Kidney (tissue), 14 donors: ENCODE results near the gene MEX3B. TPM values are rescaled to one million over a fixed set of nuclear protein-coding genes. Genes with fewer than 3 reads are reported as not detected.

Experiments used
- DNase-seq, 5 donors: peaks; one replicate each; pipeline ENCODE4 v3.0.0-alpha.2; 2013 to 2020
- FAIRE-seq: peaks from 2 replicates; lab custom pipeline; 2012; peaks lifted over from hg19 to GRCh38; lab: Jason Lieb, UNC
- H3K27ac ChIP-seq, 2 donors: one replicate each; pipeline ENCODE4 v1.7.0; 2013; ENCODE audit warnings: low read depth in 2 of 2, low read length in 2 of 2, inconsistent platforms in 1 of 2
- H3K27me3 ChIP-seq: one replicate; pipeline ENCODE4 v1.7.1; 2013; ENCODE audit warnings: low read length, inconsistent platforms; ENCODE audit not compliant: control insufficient read depth, insufficient read depth
- H3K36me3 ChIP-seq, 3 donors: one replicate each; pipeline versions ENCODE4 v1.7.0 to v1.7.1; 2013; ENCODE audit warnings: low read length in 3 of 3, control low read depth in 1 of 3, inconsistent platforms in 1 of 3; ENCODE audit not compliant: insufficient read depth in 3 of 3, control insufficient read depth in 2 of 3
- H3K4me1 ChIP-seq, 3 donors: one replicate each; pipeline versions ENCODE4 v1.7.0 to v1.7.1; 2013; ENCODE audit warnings: low read length in 3 of 3, inconsistent platforms in 1 of 3, low read depth in 1 of 3; ENCODE audit not compliant: control insufficient read depth in 2 of 3, insufficient read depth in 2 of 3
- H3K4me3 ChIP-seq, 3 donors: one replicate each; pipeline versions ENCODE4 v1.7.0 to v1.8.1; 2013; ENCODE audit warnings: low read length in 3 of 3, control low read depth in 1 of 3, inconsistent platforms in 1 of 3
- H3K9ac ChIP-seq, 3 donors: one replicate each; pipeline versions ENCODE4 v1.7.0 to v1.7.1; 2013; ENCODE audit warnings: low read length in 3 of 3, control low read depth in 1 of 3, inconsistent platforms in 1 of 3
- H3K9me3 ChIP-seq, 3 donors: one replicate each; pipeline versions ENCODE4 v1.7.0 to v1.7.1; 2013; ENCODE audit warnings: low read length in 3 of 3, control low read depth in 1 of 3, inconsistent platforms in 1 of 3; ENCODE audit not compliant: control insufficient read depth in 2 of 3, insufficient read depth in 1 of 3
- CTCF ChIP-seq: IDR thresholded peaks from 3 replicates; pipeline ENCODE4 v1.5.1; 2012; ENCODE audit warnings: mild to moderate bottlenecking, moderate library complexity, borderline replicate concordance; ENCODE audit not compliant: insufficient read depth; ENCODE audit errors: extremely low read depth
- intact Hi-C: fragments of 100-400 bp; cut with DNase I; formaldehyde crosslinking; loops from one replicate; pipeline ENCODE4 v1.11.1; 2022
- polyA plus RNA-seq: library from polyadenylated mRNA; stranded (reverse); fragments of 350-450 nt; fragmentation: Illumina TruSeq; extraction: RNeasy Lipid Tissue Mini Kit (QIAGEN cat#74804); gene quantifications from one replicate; pipeline ENCODE4 v1.2.3, GENCODE V29; 2014; ENCODE audit warnings: low read depth, low replicate concordance; ENCODE audit not compliant: insufficient read depth
- total RNA-seq: library from RNA; stranded (reverse); fragmentation: NEBNext Ultra II Directional; extraction: Animal tissue kit (Norgen Biotek cat#: 25700); gene quantifications from one replicate; pipeline ENCODE4 v1.2.1, GENCODE V29; 2021
- donor health status: control.
- donor health status: control.
- donor health status: control.
- donor health status: control.
- donor health status: control.
- donor health status: DM: yes; HTN: yes; CAD: no.
- donor health status: Normal renal cell carcinoma (clear cell type).

Gene MEX3B
- total and polyA plus RNA-seq, 2 donors from 2014 or later, result 0.28 to 0.91 TPM

GRCh38 chr15:82056958-82057823 lies 11.4 kb upstream of the MEX3B start:
- intact Hi-C loops, result no loop called here
- TF ChIP-seq CTCF, result no peak
- Histone ChIP-seq H3K4me3 (no peak overlapping the region), H3K4me1 (no peaks in the 10 kb centered on the region), H3K27me3 (no peaks in the 10 kb centered on the region), H3K9me3 (no peaks in the 10 kb centered on the region), H3K9ac (no peak overlapping the region), H3K36me3 (no peaks in the 10 kb centered on the region), H3K27ac (no peak overlapping the region)
- DNase-seq, result peak in 4 of 5 donors; percentile 62 to 79 (median 70)
- no peak for FAIRE-seq

DNA sequence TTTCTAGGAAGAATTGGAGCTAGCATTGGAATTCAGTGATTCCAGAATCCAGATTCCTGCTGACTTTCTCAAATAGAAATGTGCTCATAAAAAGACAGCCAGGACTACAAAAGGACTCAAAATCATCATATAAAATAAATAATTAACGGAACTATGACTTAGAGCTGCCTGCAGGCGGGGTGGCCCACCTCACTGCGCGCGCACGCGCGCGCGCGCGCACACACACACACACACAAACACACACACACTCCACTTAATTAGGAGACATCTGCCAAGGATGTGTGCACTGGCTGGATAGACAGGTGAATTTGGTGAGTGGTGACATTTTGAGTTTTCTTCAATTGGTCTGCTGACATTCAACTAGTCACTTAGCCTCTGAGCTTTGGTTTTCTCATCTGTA lies 6.9 kb upstream of the MEX3B start:
- H3K4me3 ChIP-seq, result no peak overlapping the region
- DNase-seq, result no peak
- H3K9me3 ChIP-seq, result no peaks in the 10 kb centered on the region
- no peak overlapping the region for H3K9ac ChIP-seq
- TF ChIP-seq CTCF, result no peak
- no peaks in the 10 kb centered on the region for H3K36me3 ChIP-seq
- FAIRE-seq, result no peak
- no peaks in the 10 kb centered on the region for H3K27me3 ChIP-seq
- intact Hi-C loops, result no loop called here
- no peak overlapping the region for H3K27ac ChIP-seq
- peaks cover 0 to 2% (median 0%) of the 10 kb centered on the region in 3 donors for H3K4me1 ChIP-seq

DNA sequence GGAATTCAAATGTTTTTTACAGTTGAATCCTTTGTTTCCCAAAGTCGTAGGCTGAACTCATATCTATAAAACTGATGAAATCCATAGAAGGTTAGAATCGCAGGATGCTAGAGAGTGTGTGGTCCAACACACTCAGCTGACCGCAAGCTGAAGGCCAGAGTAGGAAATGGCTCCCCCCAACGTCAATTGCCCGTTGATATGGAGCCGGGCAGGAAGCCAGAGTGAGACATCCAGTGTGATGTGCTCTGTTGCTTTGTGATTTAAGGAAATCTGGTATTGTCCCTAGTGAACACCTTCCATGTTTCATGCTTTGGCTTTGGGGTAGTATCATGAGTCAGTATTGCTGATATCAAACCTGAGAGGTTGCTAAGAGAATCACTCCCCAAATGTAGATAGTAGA lies 5.8 kb upstream of the MEX3B start:
- H3K9me3 ChIP-seq, result no peaks in the 10 kb centered on the region
- peaks cover 0 to 2% (median 0%) of the 10 kb centered on the region in 3 donors for H3K4me1 ChIP-seq
- H3K4me3 ChIP-seq, result no peak overlapping the region
- no peak for FAIRE-seq
- no peak overlapping the region for H3K27ac ChIP-seq
- no peaks in the 10 kb centered on the region for H3K27me3 ChIP-seq
- no peak for TF ChIP-seq CTCF
- DNase-seq, result peak in 1 of 5 donors; percentile 24
- no peaks in the 10 kb centered on the region for H3K36me3 ChIP-seq
- no peak overlapping the region for H3K9ac ChIP-seq
- intact Hi-C loops, result no loop called here
